Trophoblast cell (in vitro differentiated cells and primary cell): ENCODE data around the gene KCNS1.

Experiments used
- DNase-seq, 2 donors: peaks; one replicate each; pipeline ENCODE4 v3.0.0-alpha.2; 2016
- H2AFZ ChIP-seq: 2 replicates; pipeline ENCODE4 v1.6.1; 2013; ENCODE audit warnings: low read length, moderate library complexity, mild to moderate bottlenecking; ENCODE audit not compliant: insufficient read depth, poor library complexity
- H2AK5ac ChIP-seq: 2 replicates; pipeline ENCODE4 v1.6.1; 2013; ENCODE audit warnings: mild to moderate bottlenecking, low read length
- H2BK120ac ChIP-seq: 2 replicates; pipeline ENCODE4 v1.6.1; 2013; ENCODE audit warnings: low read length, mild to moderate bottlenecking, moderate library complexity; ENCODE audit not compliant: insufficient read depth, poor library complexity
- H2BK12ac ChIP-seq: 2 replicates; pipeline ENCODE4 v1.6.1; 2013; ENCODE audit warnings: mild to moderate bottlenecking, low read length, moderate library complexity
- H2BK5ac ChIP-seq: 2 replicates; pipeline ENCODE4 v1.6.1; 2013; ENCODE audit warnings: low read length, low read depth, moderate library complexity, mild to moderate bottlenecking; ENCODE audit not compliant: poor library complexity
- H3K14ac ChIP-seq: 2 replicates; pipeline ENCODE4 v1.6.1; 2013; ENCODE audit warnings: mild to moderate bottlenecking, low read length
- H3K18ac ChIP-seq: 2 replicates; pipeline ENCODE4 v1.6.1; 2013; ENCODE audit warnings: mild to moderate bottlenecking, low read length
- H3K23ac ChIP-seq: 2 replicates; pipeline ENCODE4 v1.6.1; 2013; ENCODE audit warnings: low read length
- H3K27ac ChIP-seq: 2 replicates; pipeline ENCODE4 v1.5.1; 2013; ENCODE audit warnings: low read depth, mild to moderate bottlenecking, inconsistent platforms, low read length, moderate library complexity
- H3K27me3 ChIP-seq: 2 replicates; pipeline ENCODE4 v1.6.1; 2013; ENCODE audit warnings: inconsistent platforms, mild to moderate bottlenecking, low read length, moderate library complexity; ENCODE audit not compliant: insufficient read depth
- H3K36me3 ChIP-seq, 2 experiments: 1 replicate in 1 of 2; 2 replicates in 1 of 2; pipeline ENCODE4 v1.6.1; 2013; ENCODE audit warnings: low read length in 2 of 2, mild to moderate bottlenecking in 2 of 2, moderate library complexity in 1 of 2; ENCODE audit not compliant: insufficient read depth in 2 of 2, control insufficient read depth in 1 of 2
- H3K4ac ChIP-seq: 2 replicates; pipeline ENCODE4 v1.6.1; 2013; ENCODE audit warnings: low read depth, mild to moderate bottlenecking, low read length, moderate library complexity
- H3K4me1 ChIP-seq, 2 experiments: 1 replicate in 1 of 2; 2 replicates in 1 of 2; pipeline ENCODE4 v1.6.1; 2013; ENCODE audit warnings: low read length in 2 of 2, mild to moderate bottlenecking in 2 of 2, moderate library complexity in 1 of 2; ENCODE audit not compliant: insufficient read depth in 2 of 2, control insufficient read depth in 1 of 2
- H3K4me2 ChIP-seq: 2 replicates; pipeline ENCODE4 v1.6.1; 2013; ENCODE audit warnings: inconsistent platforms, mild to moderate bottlenecking, low read length, moderate library complexity
- H3K4me3 ChIP-seq: 2 replicates; pipeline ENCODE4 v1.5.1; 2013; ENCODE audit warnings: mild to moderate bottlenecking, low read depth, low read length, inconsistent platforms
- H3K79me1 ChIP-seq: one replicate; pipeline ENCODE4 v1.6.1; 2013; ENCODE audit warnings: low read length
- H3K79me2 ChIP-seq: 2 replicates; pipeline ENCODE4 v1.6.1; 2013; ENCODE audit warnings: low read length, mild to moderate bottlenecking; ENCODE audit not compliant: control insufficient read depth, insufficient read depth, poor library complexity
- H3K9ac ChIP-seq: 2 replicates; pipeline ENCODE4 v1.6.1; 2013; ENCODE audit warnings: mild to moderate bottlenecking, low read length
- H3K9me3 ChIP-seq: 2 replicates; pipeline ENCODE4 v1.6.1; 2013; ENCODE audit warnings: low read depth, mild to moderate bottlenecking, control low read depth, inconsistent platforms, low read length; ENCODE audit not compliant: insufficient read depth
- H4K12ac ChIP-seq: 2 replicates; pipeline ENCODE4 v1.6.1; 2013; ENCODE audit warnings: low read depth, mild to moderate bottlenecking, low read length, moderate library complexity
- H4K8ac ChIP-seq: 2 replicates; pipeline ENCODE4 v1.6.1; 2013; ENCODE audit warnings: low read depth, mild to moderate bottlenecking, low read length, moderate library complexity
- H4K91ac ChIP-seq: one replicate; pipeline ENCODE4 v1.6.1; 2013; ENCODE audit warnings: low read depth, mild to moderate bottlenecking, low read length, moderate library complexity
- WGBS: extraction: QIAGEN DNeasy Blood & Tissue Kit; methylation state at CpG from one replicate; pipeline ENCODE4 v1.1.7; 2013; ENCODE audit warnings: missing lambda C conversion rate; ENCODE audit not compliant: insufficient read length, insufficient coverage; ENCODE audit errors: extremely low coverage; 5-methylcytosine and 5-hydroxymethylcytosine counted together

KCNS1 gene

DNA sequence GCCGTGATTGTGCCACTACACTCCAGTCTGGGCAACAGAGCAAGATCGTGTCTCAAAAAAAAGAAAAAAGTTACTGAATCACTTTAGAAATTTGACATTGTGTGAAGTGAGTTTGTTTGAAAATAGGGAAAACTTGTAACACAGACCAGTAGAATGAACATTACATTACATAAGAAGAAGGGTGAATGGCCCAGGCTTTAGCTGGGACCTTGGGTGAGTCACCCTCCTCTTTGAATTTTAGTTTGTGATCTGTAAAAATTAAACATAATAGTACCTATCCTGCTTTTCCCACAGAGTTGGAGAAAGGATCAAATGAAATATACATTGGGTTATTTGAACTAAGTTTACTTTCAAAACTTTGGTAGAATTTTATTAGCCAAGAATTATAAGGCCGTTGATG, 56.3 kb downstream of the KCNS1 start:
- peak overlapping the region; percentile 93 for H2BK12ac ChIP-seq
- no peak overlapping the region for H3K4me2 ChIP-seq
- peak overlapping the region; percentile 67 for H4K8ac ChIP-seq
- H2AFZ ChIP-seq, result no peak overlapping the region
- no peak overlapping the region for H3K9ac ChIP-seq
- no peaks in the 10 kb centered on the region for H3K27me3 ChIP-seq
- peak overlapping the region; percentile 74 for H3K14ac ChIP-seq
- H4K91ac ChIP-seq, result peak overlapping the region; percentile 95
- no peak overlapping the region for H4K12ac ChIP-seq
- H3K4ac ChIP-seq, result peak overlapping the region; percentile 41
- H3K4me3 ChIP-seq, result no peak overlapping the region
- H2BK120ac ChIP-seq, result peak overlapping the region; percentile 93
- no peaks in the 10 kb centered on the region for H3K79me2 ChIP-seq
- DNase-seq, result no peak
- H3K23ac ChIP-seq, result no peak overlapping the region
- H3K9me3 ChIP-seq, result no peaks in the 10 kb centered on the region
- peak overlapping the region; percentile 77 for H3K18ac ChIP-seq
- H2BK5ac ChIP-seq, result peak overlapping the region; percentile 84
- H3K27ac ChIP-seq, result no peak overlapping the region
- WGBS, result no CpG with 5 or more reads among the region's 3 CpGs
- no peak overlapping the region for H2AK5ac ChIP-seq
- peaks cover 8% of the 10 kb centered on the region for H3K79me1 ChIP-seq
- H3K36me3 ChIP-seq, result no peaks in the 10 kb centered on the region
- peaks cover 0 to 4% of the 10 kb centered on the region in 2 experiments for H3K4me1 ChIP-seq

DNA sequence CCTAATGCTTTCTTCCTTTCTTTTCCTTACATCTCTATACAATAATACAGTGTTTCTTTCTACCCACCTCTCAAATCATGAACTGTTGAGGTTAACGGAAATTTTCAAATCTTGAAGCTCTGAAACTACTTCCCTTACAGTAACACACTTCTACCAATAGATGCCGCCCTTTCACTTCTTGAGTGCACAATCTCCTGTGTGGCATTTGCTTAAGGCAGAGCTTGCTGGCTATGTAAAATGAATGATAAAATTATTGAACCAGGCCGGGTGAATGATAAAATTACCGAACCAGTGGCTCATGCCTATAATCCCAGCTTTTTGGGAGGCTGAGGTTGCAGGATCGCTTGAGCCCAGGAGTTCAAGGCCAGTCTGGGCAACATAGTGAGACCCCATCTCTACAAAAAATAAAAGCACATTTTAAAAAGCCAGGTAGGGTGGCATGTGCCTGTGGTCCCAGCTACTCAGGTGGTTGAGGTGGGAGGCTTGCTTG, 56.8 kb downstream of the KCNS1 start:
- Histone ChIP-seq H3K14ac (peak overlapping the region; percentile 74), H3K9me3 (no peaks in the 10 kb centered on the region), H3K4me1 (peaks cover 0 to 4% of the 10 kb centered on the region in 2 experiments), H2BK5ac (peak overlapping the region; percentile 84), H4K91ac (peak overlapping the region; percentile 95), H3K27ac (no peak overlapping the region), H3K23ac (no peak overlapping the region), H3K36me3 (no peaks in the 10 kb centered on the region), H3K79me2 (no peaks in the 10 kb centered on the region), H3K4me2 (no peak overlapping the region), H3K79me1 (peaks cover 8% of the 10 kb centered on the region), H2AFZ (no peak overlapping the region), H2AK5ac (no peak overlapping the region), H2BK12ac (peak overlapping the region; percentile 93), H3K4me3 (no peak overlapping the region), H3K18ac (peak overlapping the region; percentile 77), H3K9ac (no peak overlapping the region), H3K27me3 (no peaks in the 10 kb centered on the region), H4K12ac (no peak overlapping the region), H3K4ac (peak overlapping the region; percentile 41), H2BK120ac (peak overlapping the region; percentile 93), H4K8ac (peak overlapping the region; percentile 67)
- peak; percentile 52 to 92 for DNase-seq
- no CpG with 5 or more reads among the region's 5 CpGs for WGBS

DNA sequence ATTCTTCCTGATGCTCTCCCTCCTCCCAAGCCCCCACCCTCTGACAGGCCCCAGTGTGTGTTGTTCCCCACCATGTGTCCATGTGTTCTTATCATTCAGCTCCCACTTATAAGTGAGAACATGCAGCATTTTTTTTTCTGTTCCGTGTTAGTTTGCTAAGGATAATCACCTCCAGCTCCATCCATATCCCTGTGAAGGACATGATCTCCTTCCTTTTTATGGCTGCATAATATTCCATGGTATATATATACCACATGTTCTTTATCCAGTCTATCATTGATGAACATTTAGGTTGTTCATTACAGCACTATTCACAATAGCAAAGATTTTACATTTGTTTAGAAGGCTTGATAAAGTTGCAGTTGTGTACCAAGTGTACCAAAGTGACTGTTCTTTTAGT, 57.9 kb downstream of the KCNS1 start:
- H3K27ac ChIP-seq, result no peak overlapping the region
- WGBS, result no CpG with 5 or more reads among the region's 1 CpG
- no peak for DNase-seq

More for the DNA sequence above, 57.9 kb downstream of the KCNS1 start:
- no peak overlapping the region for H2AFZ ChIP-seq
- H3K18ac ChIP-seq, result peak overlapping the region; percentile 65
- H2BK12ac ChIP-seq, result peak overlapping the region; percentile 89
- peak overlapping the region; percentile 66 for H2BK120ac ChIP-seq
- peaks cover 8% of the 10 kb centered on the region for H3K79me1 ChIP-seq
- peak overlapping the region; percentile 55 for H4K91ac ChIP-seq
- H3K9me3 ChIP-seq, result no peaks in the 10 kb centered on the region
- H3K36me3 ChIP-seq, result no peaks in the 10 kb centered on the region
- H3K14ac ChIP-seq, result no peak overlapping the region
- H4K12ac ChIP-seq, result no peak overlapping the region
- H3K23ac ChIP-seq, result no peak overlapping the region
- no peaks in the 10 kb centered on the region for H3K79me2 ChIP-seq
- H3K4ac ChIP-seq, result peak overlapping the region; percentile 36
- H3K4me3 ChIP-seq, result no peak overlapping the region
- H3K27me3 ChIP-seq, result no peaks in the 10 kb centered on the region
- H3K4me2 ChIP-seq, result no peak overlapping the region
- peak overlapping the region; percentile 31 for H2BK5ac ChIP-seq
- peaks cover 0 to 4% of the 10 kb centered on the region in 2 experiments for H3K4me1 ChIP-seq
- no peak overlapping the region for H3K9ac ChIP-seq
- no peak overlapping the region for H4K8ac ChIP-seq
- H2AK5ac ChIP-seq, result peak overlapping the region; percentile 74
